Activated T-helper 2 cell treated with anti-CD3 and anti-CD28 coated beads, Interferon-gamma antibody, Interleukin-2, Interleukin-4, amounts not matched to agents 10 μg/mL and 5 μg/mL and 100 μg/mL, durations not matched to agents 14 hours and 24 hours and 36 hours (primary cell): Measurements from ENCODE around the gene CNOT2. TPM values are rescaled to one million over a fixed set of nuclear protein-coding genes. Genes with fewer than 3 reads are reported as not detected.
A peak's percentile ranks its signal among the peaks of the same experiment; 100 is the strongest.

ENCODE experiments used
- DNase-seq: peaks from one replicate; pipeline ENCODE4 v3.0.0; 2021; ENCODE audit warnings: low spot score
- H3K27ac Mint-ChIP-seq: one replicate; pipeline ENCODE4 v1.8.0; 2021; ENCODE audit warnings: mixed read lengths
- H3K27me3 Mint-ChIP-seq: one replicate; pipeline ENCODE4 v1.8.0; 2021; ENCODE audit warnings: low read depth, mixed read lengths
- H3K36me3 Mint-ChIP-seq: one replicate; pipeline ENCODE4 v1.8.0; 2021; ENCODE audit warnings: low read depth, mixed read lengths
- H3K4me1 Mint-ChIP-seq: one replicate; pipeline ENCODE4 v1.8.0; 2021; ENCODE audit warnings: low read depth, mixed read lengths
- H3K4me3 Mint-ChIP-seq: one replicate; pipeline ENCODE4 v1.8.0; 2021; ENCODE audit warnings: low read depth, mild to moderate bottlenecking, moderate library complexity, mixed read lengths
- H3K9me3 Mint-ChIP-seq: one replicate; pipeline ENCODE4 v1.8.0; 2021; ENCODE audit warnings: mixed read lengths
- intact Hi-C: fragments of 100-400 bp; cut with micrococcal nuclease; formaldehyde crosslinking; loops from one replicate; pipeline ENCODE4 v1.15.1; 2023
- total RNA-seq: library from RNA; stranded (reverse); gene quantifications from 2 replicates; pipeline ENCODE4 v1.2.3, GENCODE V29; 2022

CNOT2 gene
- total RNA-seq, 1 donor from 2014 or later: 69.1 TPM

DNA sequence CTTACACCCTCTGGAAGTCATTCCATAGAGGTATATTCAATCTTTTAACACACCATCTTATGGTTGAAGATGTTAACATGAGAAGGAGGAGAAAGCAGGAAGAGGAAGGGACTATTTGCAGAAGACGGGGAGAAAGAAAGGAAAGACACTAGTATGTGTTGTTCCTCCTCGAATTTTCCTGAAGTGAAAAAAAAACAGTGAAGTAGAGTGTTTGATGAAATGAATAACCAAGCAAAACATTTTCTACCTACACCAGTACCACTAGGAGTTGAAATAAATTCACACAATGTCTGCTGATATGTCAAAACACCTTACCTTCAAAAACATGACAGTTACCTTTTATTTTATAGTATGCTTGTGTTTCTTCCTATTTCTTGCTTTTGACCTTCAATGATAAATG, 1.4 kb upstream of the CNOT2 start:
- H3K9me3 Mint-ChIP-seq: no peaks in the 10 kb centered on the region
- peaks cover 39% of the 10 kb centered on the region for H3K4me1 Mint-ChIP-seq
- H3K27ac Mint-ChIP-seq: peak overlapping the region; percentile 99
- DNase-seq: no peak
- intact Hi-C loops: loop anchor here (2.0 to 5.0 kb wide), 5 partner anchors 75 to 1435 kb away; partner anchors contain the start of genes MDM2, RAB3IP, THAP2 and ZFC3H1
- H3K36me3 Mint-ChIP-seq: peaks cover 66% of the 10 kb centered on the region
- no peaks in the 10 kb centered on the region for H3K27me3 Mint-ChIP-seq
- H3K4me3 Mint-ChIP-seq: peak overlapping the region; percentile 96

DNA sequence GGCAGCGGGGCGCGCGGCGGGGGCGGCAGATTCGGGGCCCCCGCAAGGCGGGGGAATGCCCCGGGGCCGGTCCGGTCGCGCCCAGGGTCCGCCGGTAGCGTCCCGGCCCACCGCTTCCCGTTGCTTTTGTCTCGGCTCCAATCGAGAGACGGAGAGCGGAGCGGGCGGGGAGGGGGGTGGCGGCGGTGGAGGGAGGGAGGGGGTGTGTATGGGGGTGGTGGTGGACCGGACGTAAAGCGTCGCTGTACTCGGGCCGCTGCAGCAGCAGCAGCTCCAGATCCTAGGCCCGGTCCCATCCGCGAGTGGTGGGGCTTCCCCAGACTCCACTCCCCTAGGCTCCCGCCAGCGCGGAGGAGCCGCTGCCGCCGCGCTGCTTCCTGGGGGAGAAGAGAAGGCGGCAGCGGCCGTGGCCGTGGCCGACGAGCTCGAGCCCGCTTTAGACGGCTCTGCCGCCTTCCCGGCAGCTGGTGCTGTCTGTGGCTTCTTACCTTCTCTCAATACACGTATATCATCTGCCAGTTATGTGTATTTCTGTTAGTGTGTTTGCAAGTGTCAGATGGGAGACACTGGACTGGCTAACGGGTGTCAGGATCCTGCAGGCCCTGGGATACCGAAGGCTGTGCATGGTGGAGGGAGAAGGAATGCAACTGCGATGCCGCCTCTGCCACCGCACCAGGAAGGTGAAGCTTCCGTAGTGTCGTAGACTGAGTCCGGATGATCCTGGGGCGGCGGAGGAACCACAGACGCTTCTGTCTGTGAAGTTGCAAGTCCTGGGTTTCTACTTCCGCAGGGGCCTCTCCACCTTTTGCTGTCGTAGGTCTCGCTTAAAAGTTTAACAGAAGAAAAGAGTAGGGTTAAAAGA, 508 bp downstream of the CNOT2 start:
- peak; percentile 49 for DNase-seq
- Mint-ChIP-seq H3K4me3 (peak overlapping the region; percentile 97), H3K9me3 (no peaks in the 10 kb centered on the region), H3K4me1 (peaks cover 52% of the 10 kb centered on the region), H3K27me3 (no peaks in the 10 kb centered on the region), H3K36me3 (peaks cover 65% of the 10 kb centered on the region), H3K27ac (peak overlapping the region; percentile 99)
- intact Hi-C loops: loop anchor here (1.0 to 5.0 kb wide), 7 partner anchors 21 to 1436 kb away; partner anchors contain the start of genes KCNMB4, MDM2, RAB3IP and THAP2

- DNase-seq: no peak
- H3K4me1 Mint-ChIP-seq: peaks cover 54% of the 10 kb centered on the region
- peak overlapping the region; percentile 97 for H3K27ac Mint-ChIP-seq
- H3K4me3 Mint-ChIP-seq: peak overlapping the region; percentile 97
- no peaks in the 10 kb centered on the region for H3K9me3 Mint-ChIP-seq
- H3K27me3 Mint-ChIP-seq: no peaks in the 10 kb centered on the region
- peaks cover 62% of the 10 kb centered on the region for H3K36me3 Mint-ChIP-seq
- intact Hi-C loops: loop anchor here (2.0 to 5.0 kb wide), 5 partner anchors 20 to 1437 kb away; partner anchors contain the start of genes MDM2, THAP2 and ZFC3H1
Observed at GRCh38 chr12:70244409-70244808, 1.2 kb downstream of the CNOT2 start.

DNA sequence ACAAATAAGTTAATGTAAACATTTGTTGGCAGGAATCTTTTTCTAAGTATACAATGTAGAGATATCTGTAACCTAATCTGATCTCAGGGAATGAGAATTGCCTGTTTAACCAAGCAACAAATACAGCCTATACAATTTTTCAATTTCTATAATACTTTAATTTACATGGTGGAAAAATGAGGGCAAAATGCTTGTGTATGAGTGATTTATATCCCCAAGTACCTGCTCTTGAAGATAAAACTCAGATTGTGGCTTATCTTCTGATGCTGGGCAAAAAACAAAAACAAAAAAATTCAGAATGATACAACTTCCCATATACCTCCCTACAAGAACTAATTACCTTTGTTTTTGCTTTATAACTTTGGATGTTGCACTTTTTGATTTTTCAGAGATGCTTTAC, 2.2 kb downstream of the CNOT2 start:
- H3K9me3 Mint-ChIP-seq: no peaks in the 10 kb centered on the region
- DNase-seq: no peak
- intact Hi-C loops: loop anchor here (2.0 kb wide), 1 partner anchor 19 kb away; no protein-coding TSS in a partner anchor
- peak overlapping the region; percentile 46 for H3K4me3 Mint-ChIP-seq
- H3K36me3 Mint-ChIP-seq: peaks cover 52% of the 10 kb centered on the region
- H3K27me3 Mint-ChIP-seq: no peaks in the 10 kb centered on the region
- peaks cover 52% of the 10 kb centered on the region for H3K4me1 Mint-ChIP-seq
- no peak overlapping the region for H3K27ac Mint-ChIP-seq

DNA sequence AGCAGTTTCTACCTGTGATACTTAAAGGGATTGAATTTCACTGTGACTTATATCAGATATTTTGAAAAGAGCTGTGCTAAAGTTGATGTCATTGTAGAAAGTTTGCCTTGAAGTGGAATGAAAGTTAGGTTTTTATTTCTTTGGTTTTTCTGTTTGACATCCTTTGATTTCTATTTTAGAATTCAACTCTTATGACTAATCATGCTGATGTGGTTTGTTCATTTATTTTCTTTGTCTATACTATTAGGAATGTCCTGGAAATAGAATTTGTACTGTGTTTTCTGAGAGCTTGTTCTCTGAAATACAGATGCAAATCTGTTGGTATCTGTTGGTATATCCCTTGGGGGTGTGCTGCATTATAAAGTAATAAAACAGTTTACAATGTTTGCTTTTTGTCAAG, 3.3 kb downstream of the CNOT2 start:
- no peak overlapping the region for H3K27ac Mint-ChIP-seq

GRCh38 chr12:70247653-70248199, 4.5 kb downstream of the CNOT2 start:
- H3K9me3 Mint-ChIP-seq: no peaks in the 10 kb centered on the region
- H3K27me3 Mint-ChIP-seq: no peaks in the 10 kb centered on the region
- H3K27ac Mint-ChIP-seq: no peak overlapping the region
- intact Hi-C loops: no loop called here
- peaks cover 47% of the 10 kb centered on the region for H3K4me1 Mint-ChIP-seq
- no peak for DNase-seq
- H3K4me3 Mint-ChIP-seq: no peak overlapping the region
- peaks cover 38% of the 10 kb centered on the region for H3K36me3 Mint-ChIP-seq

More for the DNA sequence above, 3.3 kb downstream of the CNOT2 start:
- peaks cover 44% of the 10 kb centered on the region for H3K36me3 Mint-ChIP-seq
- H3K27me3 Mint-ChIP-seq: no peaks in the 10 kb centered on the region
- H3K9me3 Mint-ChIP-seq: no peaks in the 10 kb centered on the region
- H3K4me3 Mint-ChIP-seq: no peak overlapping the region
- peaks cover 50% of the 10 kb centered on the region for H3K4me1 Mint-ChIP-seq
- no peak for DNase-seq
- intact Hi-C loops: no loop called here

- Mint-ChIP-seq H3K4me1 (peaks cover 47% of the 10 kb centered on the region), H3K4me3 (no peak overlapping the region), H3K27me3 (no peaks in the 10 kb centered on the region), H3K27ac (no peak overlapping the region), H3K36me3 (peaks cover 37% of the 10 kb centered on the region), H3K9me3 (no peaks in the 10 kb centered on the region)
- DNase-seq: no peak
- intact Hi-C loops: no loop called here
Observed at GRCh38 chr12:70248876-70249275, 5.6 kb downstream of the CNOT2 start.

DNA sequence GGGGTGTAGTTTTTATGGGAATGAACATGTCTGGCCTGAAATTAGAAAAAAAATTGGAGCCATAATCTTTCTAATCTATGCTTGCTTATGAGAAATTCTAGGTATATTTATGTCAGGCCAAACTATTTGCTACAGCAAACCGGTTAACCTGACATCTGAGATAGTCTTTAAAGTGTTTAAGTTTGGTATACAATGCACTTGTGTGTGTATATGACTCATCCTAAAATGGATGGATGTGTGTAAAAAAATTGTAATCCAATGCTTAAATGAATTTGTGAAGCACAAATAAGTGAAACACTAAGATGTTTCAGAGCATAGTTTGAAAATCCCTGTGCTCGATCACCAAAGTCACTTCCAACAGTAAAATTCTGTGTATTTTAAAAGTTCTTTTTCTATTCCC, 6.7 kb downstream of the CNOT2 start:
- Mint-ChIP-seq H3K4me1 (peaks cover 41% of the 10 kb centered on the region), H3K4me3 (no peak overlapping the region), H3K9me3 (no peaks in the 10 kb centered on the region), H3K36me3 (peaks cover 27% of the 10 kb centered on the region), H3K27me3 (no peaks in the 10 kb centered on the region), H3K27ac (no peak overlapping the region)
- intact Hi-C loops: no loop called here
- no peak for DNase-seq

- no peaks in the 10 kb centered on the region for H3K9me3 Mint-ChIP-seq
- H3K4me1 Mint-ChIP-seq: peaks cover 41% of the 10 kb centered on the region
- intact Hi-C loops: no loop called here
- H3K36me3 Mint-ChIP-seq: peaks cover 28% of the 10 kb centered on the region
- no peak overlapping the region for H3K4me3 Mint-ChIP-seq
- no peak overlapping the region for H3K27ac Mint-ChIP-seq
- no peak for DNase-seq
- no peaks in the 10 kb centered on the region for H3K27me3 Mint-ChIP-seq
Observed at GRCh38 chr12:70251226-70251625, 8.0 kb downstream of the CNOT2 start.

GRCh38 chr12:70251661-70252060, 8.4 kb downstream of the CNOT2 start:
- Mint-ChIP-seq H3K27me3 (no peaks in the 10 kb centered on the region), H3K36me3 (peaks cover 26% of the 10 kb centered on the region), H3K27ac (no peak overlapping the region), H3K4me1 (peaks cover 40% of the 10 kb centered on the region), H3K4me3 (no peak overlapping the region), H3K9me3 (no peaks in the 10 kb centered on the region)
- DNase-seq: no peak
- intact Hi-C loops: no loop called here

DNA sequence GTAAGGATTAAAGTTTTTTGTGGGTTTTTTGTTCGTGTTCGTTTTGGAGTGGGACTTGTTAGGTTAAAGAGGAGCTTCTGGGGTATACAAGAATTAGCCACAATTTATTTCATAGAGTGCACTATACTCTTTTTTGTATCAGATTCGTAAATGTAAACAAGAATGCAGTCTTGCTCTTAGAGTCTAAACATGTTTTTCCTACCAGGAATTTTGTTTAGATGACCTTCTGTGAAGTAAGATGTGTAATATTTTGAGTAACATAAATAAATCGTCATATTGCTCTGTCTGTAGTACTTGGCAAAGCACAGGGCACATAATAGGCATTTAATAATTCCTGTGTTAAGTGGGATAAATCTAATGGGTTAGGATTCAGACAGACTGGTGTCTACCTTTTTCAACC, 9.6 kb downstream of the CNOT2 start:
- intact Hi-C loops: no loop called here
- H3K4me1 Mint-ChIP-seq: peaks cover 34% of the 10 kb centered on the region
- H3K36me3 Mint-ChIP-seq: peaks cover 21% of the 10 kb centered on the region
- DNase-seq: no peak
- H3K27ac Mint-ChIP-seq: no peak overlapping the region
- H3K27me3 Mint-ChIP-seq: no peaks in the 10 kb centered on the region
- H3K4me3 Mint-ChIP-seq: no peak overlapping the region
- H3K9me3 Mint-ChIP-seq: no peaks in the 10 kb centered on the region

DNA sequence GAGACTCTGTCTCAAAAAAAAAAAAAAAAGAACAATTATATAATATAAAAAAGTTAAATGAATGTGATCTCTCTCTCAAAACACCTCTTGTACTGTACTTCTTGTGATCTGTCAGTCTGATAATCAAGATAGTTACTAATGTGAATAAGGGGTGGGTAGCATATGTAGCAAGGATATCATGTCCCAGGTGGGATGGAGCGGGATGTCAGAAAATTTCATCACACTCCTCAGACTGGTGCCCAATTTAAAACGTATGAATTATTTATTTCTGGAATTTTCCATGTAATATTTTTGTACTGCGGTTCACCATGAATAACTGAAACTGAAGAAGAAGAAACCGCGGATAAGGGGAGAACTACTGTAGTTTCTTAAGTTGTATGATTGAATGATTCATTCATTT, 11.0 kb downstream of the CNOT2 start:
- Mint-ChIP-seq H3K4me1 (peaks cover 28% of the 10 kb centered on the region), H3K27me3 (no peaks in the 10 kb centered on the region), H3K4me3 (no peak overlapping the region), H3K27ac (no peak overlapping the region), H3K9me3 (no peaks in the 10 kb centered on the region), H3K36me3 (peaks cover 11% of the 10 kb centered on the region)
- intact Hi-C loops: no loop called here
- no peak for DNase-seq

- DNase-seq: no peak
- peaks cover 28% of the 10 kb centered on the region for H3K4me1 Mint-ChIP-seq
- intact Hi-C loops: no loop called here
Observed at GRCh38 chr12:70254846-70255245, 11.6 kb downstream of the CNOT2 start.

More at GRCh38 chr12:70254846-70255245, 11.6 kb downstream of the CNOT2 start:
- peaks cover 11% of the 10 kb centered on the region for H3K36me3 Mint-ChIP-seq
- H3K9me3 Mint-ChIP-seq: no peaks in the 10 kb centered on the region
- H3K27ac Mint-ChIP-seq: no peak overlapping the region
- no peak overlapping the region for H3K4me3 Mint-ChIP-seq
- H3K27me3 Mint-ChIP-seq: no peaks in the 10 kb centered on the region
